ENCODE data around the gene POU6F2. TPM values are rescaled to one million over a fixed set of nuclear protein-coding genes. Genes with fewer than 3 reads are reported as not detected.

POU6F2 gene
- total RNA-seq, 1 donor from 2014 or later: 9.2 TPM

GRCh38 chr7:39300276-39300675, 322.6 kb downstream of the POU6F2 start:
- Mint-ChIP-seq H3K27me3 (ENCODE audit: low read depth) (peaks cover 6% of the 10 kb centered on the region), H3K4me1 (peaks cover 14% of the 10 kb centered on the region), H3K4me3 (no peak overlapping the region), H3K27ac (no peak overlapping the region), H3K9me3 (peaks cover 5% of the 10 kb centered on the region), H3K36me3 (no peaks in the 10 kb centered on the region)
- no peak for DNase-seq (ENCODE audit: low spot score in 2 of 2, unreplicated experiment in 2 of 2)
- no peak for TF ChIP-seq CTCF (IDR thresholded peaks at IDR 0.05; ENCODE audit: unreplicated experiment)

- no peak for TF ChIP-seq CTCF (IDR thresholded peaks at IDR 0.05; ENCODE audit: unreplicated experiment)
- no peak overlapping the region for H3K4me3 Mint-ChIP-seq
- peaks cover 6% of the 10 kb centered on the region for H3K27me3 Mint-ChIP-seq (ENCODE audit: low read depth)
- no peaks in the 10 kb centered on the region for H3K36me3 Mint-ChIP-seq
- no peak overlapping the region for H3K27ac Mint-ChIP-seq
- no peak for DNase-seq (ENCODE audit: low spot score in 2 of 2, unreplicated experiment in 2 of 2)
- H3K9me3 Mint-ChIP-seq: peaks cover 5% of the 10 kb centered on the region
- H3K4me1 Mint-ChIP-seq: peaks cover 14% of the 10 kb centered on the region
Observed at GRCh38 chr7:39301543-39301942, 323.8 kb downstream of the POU6F2 start.

GRCh38 chr7:39304178-39304577, 326.5 kb downstream of the POU6F2 start:
- Mint-ChIP-seq H3K27me3 (ENCODE audit: low read depth) (peaks cover 6% of the 10 kb centered on the region), H3K4me3 (no peak overlapping the region), H3K4me1 (peaks cover 14% of the 10 kb centered on the region), H3K36me3 (no peaks in the 10 kb centered on the region), H3K27ac (no peak overlapping the region), H3K9me3 (no peaks in the 10 kb centered on the region)
- DNase-seq (ENCODE audit: low spot score in 2 of 2, unreplicated experiment in 2 of 2): no peak
- TF ChIP-seq CTCF (IDR thresholded peaks at IDR 0.05; ENCODE audit: unreplicated experiment): no peak

GRCh38 chr7:39304668-39305405, 327.1 kb downstream of the POU6F2 start:
- TF ChIP-seq CTCF (IDR thresholded peaks at IDR 0.05; ENCODE audit: unreplicated experiment): no peak
- Mint-ChIP-seq H3K27me3 (ENCODE audit: low read depth) (peaks cover 8% of the 10 kb centered on the region), H3K4me3 (no peak overlapping the region), H3K27ac (no peak overlapping the region), H3K4me1 (peaks cover 14% of the 10 kb centered on the region), H3K36me3 (no peaks in the 10 kb centered on the region), H3K9me3 (no peaks in the 10 kb centered on the region)
- no peak for DNase-seq (ENCODE audit: low spot score in 2 of 2, unreplicated experiment in 2 of 2)

GRCh38 chr7:39306016-39306570, 328.4 kb downstream of the POU6F2 start:
- no peak for DNase-seq (ENCODE audit: low spot score in 2 of 2, unreplicated experiment in 2 of 2)
- no peak for TF ChIP-seq CTCF (IDR thresholded peaks at IDR 0.05; ENCODE audit: unreplicated experiment)
- Mint-ChIP-seq H3K27ac (no peak overlapping the region), H3K9me3 (no peaks in the 10 kb centered on the region), H3K36me3 (no peaks in the 10 kb centered on the region), H3K4me1 (peaks cover 5% of the 10 kb centered on the region), H3K27me3 (ENCODE audit: low read depth) (peaks cover 11% of the 10 kb centered on the region), H3K4me3 (no peak overlapping the region)

All from mesothelial cell of epicardium (in vitro differentiated cells).